GM21786 (cell line): ENCODE results near the gene CCL15.
"Not testable (repeated sequence)": the region's sequence is repeated elsewhere in the genome, so short reads cannot be mapped to it uniquely, and the experiment has no call there.

Experiments
- ATAC-seq: cut with Tn5 transposase; IDR thresholded peaks from one replicate; pipeline ENCODE4 v1.9.1; 2021; ENCODE audit not compliant: unreplicated experiment

The CCL15 gene, protein sequence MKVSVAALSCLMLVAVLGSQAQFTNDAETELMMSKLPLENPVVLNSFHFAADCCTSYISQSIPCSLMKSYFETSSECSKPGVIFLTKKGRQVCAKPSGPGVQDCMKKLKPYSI

DNA sequence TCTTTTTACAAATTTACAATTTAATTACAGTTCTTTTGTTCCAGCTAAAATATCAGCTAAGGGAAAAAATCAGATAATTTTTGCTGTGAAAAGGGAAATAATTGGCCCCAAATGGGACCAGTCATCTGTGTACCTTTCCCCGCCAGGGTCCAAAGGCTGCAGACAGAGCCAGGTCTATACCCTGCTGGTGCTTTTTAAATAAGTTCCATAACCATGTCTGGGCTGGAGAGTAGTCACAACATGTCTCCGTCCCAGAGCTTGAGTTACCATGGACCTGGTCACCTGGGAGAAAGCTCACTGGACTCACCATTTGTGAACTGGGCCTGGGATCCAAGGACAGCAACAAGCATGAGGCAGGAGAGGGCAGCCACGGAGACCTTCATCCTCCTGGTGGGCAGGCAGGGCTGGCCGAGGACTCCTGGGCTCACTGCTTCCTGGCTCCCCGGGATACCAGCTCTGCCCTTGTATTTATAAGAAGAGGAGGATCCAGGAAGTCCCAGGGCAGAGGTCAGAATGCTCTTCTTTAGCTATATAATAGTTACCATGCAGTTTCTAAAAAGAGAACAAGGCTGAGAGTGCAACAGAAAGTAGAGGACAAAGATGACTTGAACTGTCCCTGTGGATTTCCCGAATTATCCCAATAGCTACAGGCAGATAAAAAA, at the start of gene CCL15:
Gene CCL15, minus strand, starts transcription at position 444 of the 662 bp plus-strand sequence. Its CDS starts 61 bp downstream, at position 383.
- ATAC-seq: no peak

DNA sequence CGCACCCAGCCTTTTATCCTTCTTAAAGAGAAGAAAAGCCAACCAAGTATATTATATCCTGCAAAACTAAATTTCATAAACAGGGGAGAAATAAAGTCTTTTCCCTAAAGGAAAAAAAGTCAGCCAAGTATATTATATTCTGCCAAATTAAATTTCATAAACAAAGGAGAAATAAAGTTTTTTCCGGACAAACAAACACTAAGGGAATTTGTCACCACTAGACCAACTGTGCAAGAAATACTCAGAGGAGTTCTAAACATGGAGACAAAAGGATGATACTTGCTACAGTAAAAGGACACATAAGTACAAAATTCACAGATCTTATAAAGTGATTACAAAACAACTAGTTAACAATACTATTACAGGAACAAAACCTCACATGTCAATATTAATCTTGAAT, 48.3 kb upstream of the CCL15 start:
- ATAC-seq: no peak

DNA sequence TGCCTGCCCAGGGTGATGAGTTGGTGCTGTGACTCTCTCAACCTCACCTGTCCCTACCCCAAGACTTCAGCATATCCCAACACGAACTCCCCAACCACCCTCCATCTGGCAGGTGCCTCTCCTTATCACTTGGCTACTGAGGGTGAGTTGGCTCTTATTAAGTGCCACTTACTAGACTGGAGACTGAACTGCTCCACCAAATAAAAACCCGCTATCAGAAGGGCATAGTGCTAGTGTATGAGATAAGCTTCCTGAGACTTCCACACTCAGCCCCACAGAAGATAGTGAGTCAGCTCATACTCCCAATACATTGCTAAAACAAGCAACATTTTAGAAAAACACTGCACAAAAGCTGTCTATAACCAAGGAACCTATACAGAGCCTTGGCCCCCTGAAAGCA, 46.7 kb upstream of the CCL15 start:
- no peak for ATAC-seq

DNA sequence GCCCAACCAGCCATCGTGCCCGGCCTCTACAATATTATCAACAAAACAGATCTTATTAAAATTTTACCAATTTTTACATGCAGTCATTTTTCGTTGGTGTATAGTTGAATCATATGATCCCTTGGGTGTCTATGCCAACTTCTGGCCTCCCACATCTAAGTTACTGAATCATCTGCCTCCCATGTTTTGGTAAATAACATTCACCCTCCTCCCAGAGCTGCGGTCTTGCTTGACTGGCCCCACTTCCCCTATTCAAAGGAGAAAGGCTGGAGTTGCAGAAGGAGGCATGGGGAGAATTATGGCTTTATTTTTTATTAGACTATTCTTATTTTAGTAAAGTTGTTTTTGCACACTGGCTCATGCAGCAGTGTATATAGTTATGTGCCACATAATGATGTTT, 34.9 kb upstream of the CCL15 start:
- no peak for ATAC-seq

DNA sequence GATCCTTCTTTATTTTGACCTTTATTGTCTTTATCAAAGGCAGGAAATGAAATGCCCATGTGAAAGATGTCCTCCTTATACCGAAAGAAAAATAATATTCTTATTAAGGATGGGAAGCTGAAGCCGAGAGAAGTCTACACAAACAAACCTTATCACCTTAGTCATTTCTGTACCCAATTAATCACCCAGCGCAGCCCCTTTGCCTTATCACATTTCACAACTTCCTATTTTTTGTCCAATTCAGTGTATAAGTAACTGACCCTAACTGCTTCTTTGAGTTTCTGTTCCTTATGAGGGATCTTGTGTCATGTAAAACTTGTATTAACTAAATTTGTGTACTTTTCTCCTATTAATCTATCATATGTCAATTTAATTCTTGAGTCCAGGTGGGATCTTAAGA, 32.8 kb upstream of the CCL15 start:
- no peak for ATAC-seq

DNA sequence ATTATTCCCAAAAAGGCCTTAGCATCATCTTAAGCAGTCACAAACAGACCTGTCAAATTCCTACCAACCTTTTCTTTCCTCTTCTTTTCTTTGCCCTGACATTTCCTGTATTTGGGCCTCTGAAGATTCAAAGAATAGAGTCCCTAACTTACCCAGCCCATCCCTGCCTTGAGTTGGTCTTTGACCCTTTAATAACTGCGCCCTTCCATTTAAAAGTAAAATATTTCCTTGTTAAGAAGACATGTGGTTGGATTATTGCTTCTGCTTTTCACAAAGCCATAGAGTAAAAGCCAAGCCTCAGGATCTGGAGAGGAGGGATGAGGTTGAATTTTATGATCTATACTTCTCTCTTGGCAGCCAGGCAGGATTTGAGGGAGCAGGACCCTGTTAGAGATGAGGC, 29.6 kb upstream of the CCL15 start:
- ATAC-seq: no peak

DNA sequence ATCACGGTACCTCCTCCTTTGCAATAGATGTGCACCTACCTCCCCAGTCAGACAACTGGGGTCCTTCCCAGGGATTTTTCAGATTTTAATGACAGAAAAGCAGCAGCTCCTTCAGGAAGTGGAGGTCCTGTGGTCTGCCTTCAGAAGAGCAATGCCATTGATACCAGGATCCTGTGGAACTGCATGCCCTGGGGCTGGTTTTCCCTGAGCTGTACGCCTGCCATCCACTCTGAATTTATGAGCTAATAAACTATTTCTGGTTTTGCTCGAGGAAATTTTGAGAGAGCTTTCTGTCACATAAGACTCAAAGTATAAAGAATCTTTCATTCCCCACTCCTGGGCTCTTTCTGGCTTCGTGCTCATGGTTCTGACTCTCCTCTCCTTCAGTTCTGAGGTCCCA, 26.4 kb upstream of the CCL15 start:
- ATAC-seq: no peak

DNA sequence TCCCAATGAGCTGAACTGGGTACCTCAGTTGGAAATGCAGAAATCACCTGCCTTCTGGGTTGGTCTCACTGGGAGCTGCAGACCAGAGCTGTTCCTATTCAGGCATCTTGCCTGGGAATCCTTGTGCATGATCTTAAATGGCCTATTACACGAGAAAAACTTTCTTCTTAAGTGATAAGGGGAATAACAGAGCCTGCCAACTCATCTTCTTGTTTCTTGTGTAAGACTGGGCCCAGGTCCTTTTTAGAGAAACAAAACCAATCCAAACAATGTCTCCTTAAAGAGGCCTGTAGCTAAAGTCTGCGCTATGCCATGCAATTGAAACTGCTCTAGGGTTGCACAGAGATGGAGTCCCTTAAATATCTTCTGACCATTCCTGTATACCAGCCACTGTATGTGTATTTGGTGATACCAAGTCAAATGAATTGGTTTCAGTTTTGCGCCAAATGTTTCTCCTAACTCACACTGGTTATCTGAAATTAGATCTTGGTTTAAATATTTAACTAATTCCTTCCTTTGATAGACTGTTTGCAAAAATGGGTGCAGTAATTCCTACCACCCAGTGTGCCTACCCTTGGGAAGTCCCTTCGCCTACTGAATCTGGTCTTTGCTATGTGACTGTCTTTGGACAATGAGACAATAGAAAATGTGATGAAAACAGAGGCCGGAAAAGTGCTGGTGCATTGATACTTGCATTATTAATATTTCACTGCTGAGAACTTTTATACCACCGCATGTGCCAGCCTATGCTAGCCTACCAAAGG, 22.9 kb upstream of the CCL15 start:
- no peak for ATAC-seq

DNA sequence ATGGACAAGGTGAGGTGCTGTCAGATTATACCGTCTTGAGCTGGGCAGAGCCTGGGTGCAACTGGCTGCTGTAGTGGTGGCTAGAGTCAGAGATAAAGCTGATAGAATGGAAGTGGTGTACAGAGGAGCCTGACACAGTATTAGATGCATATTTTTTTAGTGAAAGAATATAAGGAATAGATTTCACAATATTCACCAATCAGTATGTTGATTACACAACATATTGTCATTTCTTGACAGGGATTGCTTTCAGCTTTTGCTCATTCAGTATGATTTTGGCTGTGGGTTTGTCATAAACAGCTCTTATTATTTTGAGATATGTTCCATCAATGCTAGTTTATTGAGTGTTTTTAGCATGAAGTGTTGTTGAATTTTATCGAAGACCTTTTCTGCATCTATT, 18.1 kb upstream of the CCL15 start:
- no peak for ATAC-seq

DNA sequence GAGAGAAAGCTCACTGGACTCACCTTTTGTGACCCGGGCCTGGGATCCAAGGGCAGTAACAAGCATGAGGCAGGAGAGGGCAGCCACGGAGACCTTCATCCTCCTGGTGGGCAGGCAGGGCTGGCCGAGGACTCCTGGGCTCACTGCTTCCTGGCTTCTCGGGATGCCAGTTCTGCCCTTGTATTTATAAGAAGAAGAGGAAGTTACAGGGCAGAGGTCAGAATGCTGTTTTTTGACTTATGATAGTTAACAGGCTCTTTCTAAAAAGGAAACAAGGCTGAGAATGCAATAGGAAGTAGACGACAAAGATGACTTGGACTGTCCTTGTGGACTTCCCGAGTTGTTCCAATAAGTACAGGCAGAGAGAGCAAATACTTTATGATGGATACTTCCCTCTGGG, 16.4 kb upstream of the CCL15 start, which contains the start of gene CCL23:
Gene CCL23, minus strand, starts transcription at position 174 of the 400 bp plus-strand sequence. Its CDS starts 75 bp downstream, at position 99.
- no peak for ATAC-seq

DNA sequence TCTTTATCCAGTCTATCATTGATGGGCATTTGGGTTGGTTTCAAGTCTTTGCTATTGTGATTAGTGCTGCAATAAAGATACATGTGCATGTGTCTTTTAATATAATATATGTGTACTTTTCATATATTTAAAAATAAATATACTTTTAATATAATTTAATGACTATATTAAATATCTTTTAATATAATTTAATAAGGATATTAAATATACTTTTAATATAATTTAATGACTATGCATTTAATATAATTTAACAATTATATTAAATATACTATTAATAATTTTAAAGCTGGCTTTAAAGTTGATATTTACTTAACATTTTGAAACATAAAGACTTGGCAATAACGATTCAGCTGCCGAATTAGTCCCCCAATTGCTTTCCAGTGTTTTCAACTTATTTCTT, 15.2 kb upstream of the CCL15 start:
- no peak for ATAC-seq

DNA sequence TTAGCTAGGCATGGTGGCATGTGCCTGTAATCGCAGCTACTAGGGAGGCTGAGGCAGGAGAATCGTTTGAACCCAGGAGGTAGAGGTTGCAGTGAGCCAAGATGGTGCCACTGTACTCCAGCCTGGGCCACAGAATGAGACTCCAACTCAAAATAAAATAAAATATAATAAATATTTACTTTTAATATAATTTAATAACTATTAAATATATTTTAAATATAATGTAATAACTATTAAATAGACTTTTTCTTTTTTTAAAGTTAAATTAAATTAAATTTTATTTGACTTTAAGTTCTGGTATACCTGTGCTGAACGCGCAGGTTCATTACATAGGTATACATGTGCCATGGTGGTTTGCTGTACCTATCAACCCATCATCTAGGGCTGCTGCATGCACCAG, 14.5 kb upstream of the CCL15 start:
- ATAC-seq: not testable (repeated sequence)

DNA sequence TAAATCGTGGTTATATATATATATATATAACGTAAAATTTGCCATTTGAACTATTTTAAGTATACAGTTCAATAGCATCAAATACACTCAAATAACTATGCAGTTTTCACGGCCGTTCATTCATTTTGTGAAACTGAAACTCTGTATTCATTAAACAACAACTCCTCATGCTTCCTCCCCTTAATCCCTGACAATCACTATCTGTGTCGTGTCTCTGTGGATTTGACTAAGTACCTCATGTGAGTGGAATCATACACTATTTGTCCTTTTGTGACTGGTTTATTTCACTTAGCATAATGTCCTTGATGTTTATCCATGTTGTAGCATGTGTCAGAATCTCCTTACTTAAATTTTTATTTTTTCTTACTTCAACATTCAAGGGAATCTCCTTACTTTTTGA, 13.6 kb upstream of the CCL15 start:
- ATAC-seq: no peak

DNA sequence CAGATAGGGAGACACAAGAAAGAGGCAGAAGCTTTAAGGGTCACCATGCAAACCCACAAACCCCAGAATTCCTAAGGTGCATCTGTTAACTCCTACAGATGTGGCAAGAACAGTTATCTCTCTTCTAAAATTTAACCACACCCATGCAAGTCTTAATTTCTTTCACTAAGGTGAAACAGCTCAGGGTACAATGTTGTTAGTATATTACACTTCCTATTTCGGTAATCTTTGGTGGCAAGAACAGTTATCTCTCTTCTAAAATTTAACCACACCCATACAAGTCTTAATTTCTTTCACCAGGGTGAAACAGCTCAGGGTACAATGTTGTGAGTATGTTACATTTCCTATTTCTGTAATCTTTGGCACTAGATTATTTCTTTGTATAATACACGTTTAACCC, 9.8 kb upstream of the CCL15 start:
- ATAC-seq: no peak

DNA sequence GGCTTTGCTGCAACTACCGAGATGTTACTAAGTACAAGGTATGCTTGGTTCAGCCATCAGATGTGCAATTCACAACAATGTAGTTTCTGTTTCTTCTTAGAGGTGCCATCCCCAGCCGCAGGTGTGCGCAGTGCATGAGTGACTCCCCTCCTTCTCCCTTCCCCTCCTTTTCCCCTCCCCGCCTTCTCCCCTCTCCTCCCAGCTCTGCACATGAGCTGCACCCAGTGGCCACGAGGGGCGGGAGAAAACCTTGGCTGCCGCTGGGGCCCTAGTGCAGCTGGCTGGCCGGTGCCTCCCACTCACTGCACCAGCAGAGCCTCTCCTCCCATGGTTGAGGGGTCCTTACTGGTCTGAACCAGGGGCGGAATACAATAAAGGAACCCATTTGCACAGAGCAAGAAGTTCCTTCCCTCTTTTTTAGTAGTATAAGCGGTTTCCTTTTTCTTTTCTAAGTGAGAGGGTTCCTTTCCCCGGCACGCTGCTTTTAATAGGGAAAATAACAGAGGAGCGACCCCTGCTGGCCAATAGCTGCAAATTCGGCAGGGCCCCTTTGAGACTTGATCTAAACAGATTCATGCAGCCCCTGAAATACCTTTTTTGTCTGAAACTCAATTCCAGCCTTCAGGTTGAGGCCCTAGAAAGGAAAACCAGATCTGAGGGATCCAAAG, 7.8 kb upstream of the CCL15 start:
- ATAC-seq: no peak

DNA sequence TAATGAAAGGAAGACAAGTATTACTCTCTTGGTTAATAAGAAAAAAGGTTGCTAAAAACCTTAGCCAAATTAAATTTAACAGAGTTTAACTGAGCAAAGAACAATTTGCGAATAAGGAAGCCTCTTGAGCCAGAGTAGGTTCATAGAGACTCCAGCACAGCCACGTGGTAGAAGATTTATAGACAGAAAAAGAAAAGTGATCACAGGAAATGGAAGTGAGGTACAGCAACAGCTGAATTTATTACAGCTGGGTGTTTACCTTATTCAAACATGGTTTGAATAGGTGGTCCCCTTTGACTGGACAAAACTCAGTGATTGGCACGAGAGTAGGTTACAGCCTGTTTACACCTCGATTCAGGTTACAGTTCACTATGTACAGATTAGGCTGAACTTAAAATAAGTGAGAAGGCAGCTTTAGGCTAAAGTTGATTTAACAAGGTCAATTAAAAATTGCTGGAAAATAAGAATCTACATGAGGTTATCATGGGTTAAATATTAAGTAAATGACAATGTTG, 3.3 kb upstream of the CCL15 start:
- ATAC-seq: no peak

DNA sequence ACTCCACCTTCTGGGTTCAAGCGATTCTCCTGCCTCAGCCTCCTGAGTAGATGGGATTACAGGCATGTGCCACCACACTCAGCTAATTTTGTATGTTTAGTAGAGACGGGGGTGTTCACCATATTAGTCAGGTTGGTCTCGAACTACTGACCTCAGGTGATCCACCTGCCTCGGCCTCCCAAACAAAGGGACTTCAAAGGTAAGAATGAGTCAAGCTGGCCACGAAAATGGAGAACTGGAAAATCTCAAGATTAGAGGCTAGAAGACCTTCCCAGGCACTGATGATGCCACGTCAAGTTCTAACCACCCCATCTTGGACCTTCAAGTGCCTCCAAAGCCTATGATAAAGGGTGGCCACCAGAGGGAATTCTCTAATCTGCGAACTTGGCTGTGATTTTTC, 1.3 kb upstream of the CCL15 start:
- ATAC-seq: no peak

DNA sequence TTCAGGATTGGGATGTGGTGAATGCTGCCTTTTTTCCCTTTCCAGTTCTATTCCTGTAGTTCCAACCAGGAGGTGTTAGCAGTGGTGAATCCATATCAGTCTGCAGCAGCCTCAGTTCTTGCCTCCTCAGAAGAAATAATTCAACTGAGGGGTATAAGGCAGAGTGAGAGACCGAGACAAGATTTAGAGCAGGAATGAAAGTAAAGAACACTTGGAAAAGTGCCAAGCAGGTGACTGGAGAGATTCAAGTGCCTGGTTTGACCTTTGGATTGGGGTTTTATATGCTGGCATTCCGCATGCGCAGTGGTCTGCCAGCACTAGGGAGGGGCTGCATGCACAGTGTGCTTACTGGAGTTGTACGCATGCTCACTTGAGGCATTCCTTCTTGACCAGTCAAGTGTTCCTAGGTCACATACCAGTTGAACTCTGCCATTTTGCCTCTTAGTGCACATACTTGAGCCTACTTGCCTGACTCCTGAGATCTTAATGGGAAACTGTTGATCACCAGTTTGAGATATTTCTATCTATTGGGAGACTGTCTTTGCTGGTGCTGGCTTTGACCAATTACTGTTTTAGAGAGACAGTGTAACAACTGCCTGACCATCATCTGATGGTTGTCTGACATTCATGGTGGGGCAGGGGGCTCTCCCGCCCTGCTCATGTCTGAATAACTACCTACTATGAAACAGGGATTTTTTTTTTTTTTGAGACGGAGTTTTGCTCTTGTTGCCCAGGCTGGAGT, 680 bp upstream of the CCL15 start:
- no peak for ATAC-seq

DNA sequence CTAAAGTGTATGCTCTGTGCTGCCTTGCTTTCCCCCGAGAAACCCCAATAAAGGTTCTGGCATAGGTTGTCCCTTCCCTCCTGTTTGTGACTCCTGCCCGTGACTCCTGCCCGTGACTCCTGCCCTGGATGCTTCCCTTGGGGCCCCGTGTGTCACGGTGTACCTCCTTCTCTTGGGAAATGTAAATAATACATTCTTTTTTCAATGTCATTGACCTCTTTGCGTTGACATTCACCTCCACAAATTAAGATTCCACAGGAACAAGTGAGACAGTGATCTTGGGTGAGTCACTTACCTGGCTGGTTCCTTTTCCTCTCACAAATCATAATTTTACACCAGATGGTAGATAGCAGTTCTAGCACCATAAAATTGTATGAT, 632 bp downstream of the CCL15 start:
- ATAC-seq: no peak

DNA sequence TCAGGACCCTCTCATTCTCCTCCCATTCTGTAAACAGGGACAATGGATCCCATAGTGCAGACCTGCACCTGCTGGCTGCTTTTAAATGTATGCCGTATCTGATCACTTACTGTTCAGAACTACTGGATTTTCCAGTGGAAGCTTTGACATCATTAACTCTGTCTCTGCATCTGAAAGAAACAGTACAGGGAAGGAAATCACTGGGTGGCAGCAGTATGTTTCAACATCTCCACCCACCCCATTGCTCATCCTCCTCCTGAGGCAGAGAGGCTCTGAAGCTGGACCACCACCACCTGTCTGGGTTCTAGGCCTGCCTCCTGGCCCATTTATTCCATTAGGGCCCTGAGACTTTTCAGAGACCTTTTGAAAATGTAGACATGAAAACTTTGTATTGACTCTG, 2.6 kb downstream of the CCL15 start:
- ATAC-seq: no peak

DNA sequence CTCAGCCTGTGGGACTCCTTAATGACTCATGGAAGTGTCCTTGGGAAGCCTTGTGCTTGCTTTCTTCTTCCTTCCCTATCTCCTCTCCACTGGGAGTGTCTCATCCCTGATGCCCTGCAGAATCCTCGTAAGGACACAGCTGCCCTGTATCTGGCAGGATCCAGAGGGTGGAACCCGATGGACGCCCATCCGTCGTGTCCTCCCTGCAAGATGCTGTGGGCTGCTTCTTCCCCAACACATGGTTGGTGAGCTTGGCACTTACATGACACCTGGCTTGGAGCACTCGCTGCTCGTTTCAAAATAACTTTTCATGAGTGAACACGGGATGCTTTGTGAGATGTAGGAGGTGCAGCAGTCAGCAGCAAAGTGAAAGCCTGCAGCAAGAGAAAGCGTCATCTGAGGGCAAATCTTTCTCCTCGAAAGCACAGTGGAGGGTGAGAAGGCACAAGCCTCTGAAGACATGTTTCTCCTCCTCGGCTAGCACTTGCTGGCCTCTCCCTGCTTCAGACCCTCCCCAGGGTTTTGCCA, 3.3 kb downstream of the CCL15 start:
- ATAC-seq: no peak
